H1 (cell line): ENCODE results near the gene HOXA11. TPM values are rescaled to one million over a fixed set of nuclear protein-coding genes. Genes with fewer than 3 reads are reported as not detected.

ENCODE experiments used
- CTCF ChIA-PET: fragments of 300-600 bp; sonication (Branson Sonifier 250); formaldehyde crosslinking; loops from one replicate; lab custom pipeline; 2021; ENCODE audit not compliant: partially characterized antibody; lab: Charles Lee
- POLR2A ChIA-PET: fragments of 300-600 bp; sonication (Branson Sonifier 250); formaldehyde crosslinking; loops from one replicate; lab custom pipeline; 2021; ENCODE audit warnings: inconsistent platforms; ENCODE audit not compliant: partially characterized antibody; lab: Charles Lee
- DNase-seq, 2 experiments: peaks; one replicate each; pipeline versions ENCODE4 v3.0.0 to v3.0.0-alpha.2; 2010 to 2022; ENCODE audit warnings: low spot score in 2 of 2, low read depth in 1 of 2, mixed read lengths in 1 of 2
- FAIRE-seq: peaks from 2 replicates; lab custom pipeline; 2011; peaks lifted over from hg19 to GRCh38; lab: Jason Lieb, UNC
- H2AFZ ChIP-seq: 2 replicates; pipeline ENCODE4 v1.8.1; 2012; ENCODE audit warnings: low read length, inconsistent platforms
- H2AK5ac ChIP-seq: 2 replicates; pipeline ENCODE4 v1.6.1; 2013; ENCODE audit warnings: low read depth, low read length
- H2BK120ac ChIP-seq: replicated peaks from 2 replicates; pipeline ENCODE3; 2013; ENCODE audit warnings: low read depth, low read length, inconsistent platforms
- H2BK12ac ChIP-seq: 2 replicates; pipeline ENCODE4 v1.6.1; 2013; ENCODE audit warnings: low read depth, low read length
- H2BK15ac ChIP-seq: 2 replicates; pipeline ENCODE4 v1.6.1; 2013; ENCODE audit warnings: low read length
- H2BK20ac ChIP-seq: 2 replicates; pipeline ENCODE4 v1.6.1; 2013; ENCODE audit warnings: low read length
- H2BK5ac ChIP-seq: 2 replicates; pipeline ENCODE4 v1.6.1; 2013; ENCODE audit warnings: low read depth, low read length
- H3K14ac ChIP-seq: 2 replicates; pipeline ENCODE4 v1.6.1; 2013; ENCODE audit warnings: inconsistent platforms; ENCODE audit not compliant: insufficient read length
- H3K18ac ChIP-seq: 2 replicates; pipeline ENCODE4 v1.6.1; 2013; ENCODE audit warnings: low read length; ENCODE audit errors: extremely low read depth
- H3K23ac ChIP-seq: 2 replicates; pipeline ENCODE4 v1.6.1; 2013; ENCODE audit warnings: inconsistent platforms; ENCODE audit not compliant: insufficient read length
- H3K23me2 ChIP-seq: 2 replicates; pipeline ENCODE4 v1.6.1; 2013; ENCODE audit warnings: low read depth, low read length
- H3K27ac ChIP-seq: 2 replicates; pipeline ENCODE4 v1.6.1; 2011; ENCODE audit warnings: low read depth, low read length, inconsistent platforms
- H3K27me3 ChIP-seq, 4 experiments: replicated peaks in 1 of 4; 1 replicate in 1 of 4; 2 replicates in 3 of 4; pipeline versions ENCODE4 v1.6.1 to v1.8.1; 2011 to 2013; ENCODE audit warnings: low read length in 3 of 4, mild to moderate bottlenecking in 3 of 4, inconsistent platforms in 2 of 4, mixed read lengths in 2 of 4, moderate library complexity in 1 of 4; ENCODE audit not compliant: control insufficient read depth in 3 of 4, insufficient read depth in 3 of 4; ENCODE audit errors: extremely low read depth in 1 of 4
- H3K36me3 ChIP-seq, 4 experiments: 2 replicates each; pipeline versions ENCODE4 v1.6.1 to v1.8.1; 2011 to 2013; ENCODE audit warnings: mild to moderate bottlenecking in 4 of 4, low read length in 3 of 4, moderate library complexity in 2 of 4, control low read depth in 1 of 4, inconsistent platforms in 1 of 4; ENCODE audit not compliant: insufficient read depth in 4 of 4, control insufficient read depth in 2 of 4
- H3K4ac ChIP-seq: replicated peaks from 2 replicates; pipeline ENCODE3; 2013; ENCODE audit warnings: low read length, low read depth, mixed read lengths, inconsistent platforms; ENCODE audit not compliant: insufficient read length
- H3K4me1 ChIP-seq, 4 experiments: replicated peaks in 1 of 4; 1 replicate in 1 of 4; 2 replicates in 3 of 4; pipeline versions ENCODE4 v1.6.1 to v1.8.1; 2011 to 2013; ENCODE audit warnings: low read length in 3 of 4, inconsistent platforms in 2 of 4, mixed read lengths in 1 of 4; ENCODE audit not compliant: insufficient read depth in 4 of 4, control insufficient read depth in 3 of 4
- H3K4me2 ChIP-seq, 2 experiments: 2 replicates each; pipeline versions ENCODE4 v1.6.1 to v1.8.1; 2011 to 2013; ENCODE audit warnings: low read depth in 2 of 2, low read length in 2 of 2, control low read depth in 1 of 2, inconsistent platforms in 1 of 2, mild to moderate bottlenecking in 1 of 2; ENCODE audit not compliant: insufficient read depth in 1 of 2
- H3K4me3 ChIP-seq, 4 experiments: fragments of 200-600, 300-600 bp in 1 of 4; sonication (generic), shearing (Covaris generic), sonication (Bioruptor Twin) in 1 of 4; 2 replicates each; pipeline versions ENCODE4 v1.5.1 to v1.8.1; 2011 to 2016; ENCODE audit warnings: low read length in 4 of 4, low read depth in 3 of 4, control low read depth in 2 of 4, inconsistent platforms in 2 of 4, mild to moderate bottlenecking in 2 of 4, mixed read lengths in 1 of 4, moderate library complexity in 1 of 4; ENCODE audit not compliant: insufficient read depth in 2 of 4; ENCODE audit errors: extremely low read depth in 1 of 4
- H3K56ac ChIP-seq: replicated peaks from 2 replicates; pipeline ENCODE3; 2013; ENCODE audit warnings: low read depth, mild to moderate bottlenecking, mixed read lengths, low read length, inconsistent platforms; ENCODE audit not compliant: insufficient read length
- H3K79me1 ChIP-seq: 2 replicates; pipeline ENCODE4 v1.6.1; 2013; ENCODE audit warnings: low read depth, low read length, control low read depth
- H3K79me2 ChIP-seq, 2 experiments: 2 replicates each; pipeline versions ENCODE4 v1.6.1 to v1.8.1; 2012 to 2013; ENCODE audit warnings: low read length in 2 of 2, mild to moderate bottlenecking in 2 of 2, inconsistent platforms in 1 of 2; ENCODE audit not compliant: insufficient read depth in 2 of 2, control insufficient read depth in 1 of 2
- H3K9ac ChIP-seq, 4 experiments: replicated peaks in 1 of 4; 1 replicate in 1 of 4; 2 replicates in 3 of 4; pipeline versions ENCODE4 v1.6.1 to v1.8.1; 2011 to 2013; ENCODE audit warnings: low read depth in 3 of 4, low read length in 3 of 4, control low read depth in 2 of 4, mild to moderate bottlenecking in 2 of 4, moderate library complexity in 2 of 4, inconsistent platforms in 1 of 4; ENCODE audit errors: extremely low read depth in 1 of 4
- H3K9me3 ChIP-seq, 2 experiments: 2 replicates each; pipeline versions ENCODE4 v1.6.1 to v1.8.1; 2012 to 2013; ENCODE audit warnings: mild to moderate bottlenecking in 2 of 2, moderate library complexity in 2 of 2, control low read depth in 1 of 2, inconsistent platforms in 1 of 2, low read depth in 1 of 2, low read length in 1 of 2, mixed read lengths in 1 of 2; ENCODE audit not compliant: insufficient read depth in 2 of 2
- H4K20me1 ChIP-seq, 2 experiments: replicated peaks in 1 of 2; 2 replicates each; pipeline versions ENCODE3 to v1.8.1; 2011 to 2013; ENCODE audit warnings: inconsistent platforms in 2 of 2, low read length in 2 of 2, mild to moderate bottlenecking in 1 of 2; ENCODE audit not compliant: insufficient read depth in 2 of 2, control insufficient read depth in 1 of 2
- H4K5ac ChIP-seq: 2 replicates; pipeline ENCODE4 v1.6.1; 2013; ENCODE audit warnings: low read length, low read depth, mixed read lengths, inconsistent platforms; ENCODE audit not compliant: insufficient read length
- H4K8ac ChIP-seq: 2 replicates; pipeline ENCODE4 v1.8.0; 2013; ENCODE audit warnings: mild to moderate bottlenecking, moderate library complexity, low read length, inconsistent platforms; ENCODE audit not compliant: insufficient read depth; ENCODE audit errors: extremely low read depth
- H4K91ac ChIP-seq: replicated peaks from 2 replicates; pipeline ENCODE3; 2013; ENCODE audit warnings: low read length, mixed read lengths, inconsistent platforms; ENCODE audit not compliant: insufficient read length
- BACH1 ChIP-seq: IDR thresholded peaks from 2 replicates; pipeline ENCODE4 v1.6.1; 2012; ENCODE audit warnings: low read length, improper control_type of control experiment
- CBX5 ChIP-seq: fragments of 300-800, 300-1000 bp; sonication (generic); IDR thresholded peaks from 2 replicates; pipeline ENCODE4 v1.7.1; 2016; ENCODE audit warnings: antibody characterized with exemption, low read length, low read depth
- CEBPB ChIP-seq: IDR thresholded peaks from 2 replicates; pipeline ENCODE4 v1.6.1; 2012; ENCODE audit warnings: low read depth, low read length
- CREB1 ChIP-seq: IDR thresholded peaks from 2 replicates; pipeline ENCODE4 v1.6.1; 2012; ENCODE audit warnings: inconsistent platforms
- EZH2 ChIP-seq: fragments of 200-600 bp; sonication (generic); IDR thresholded peaks from 2 replicates; pipeline ENCODE4 v1.7.1; 2012; ENCODE audit warnings: low read depth, mild to moderate bottlenecking, moderate library complexity, low read length, inconsistent platforms; ENCODE audit not compliant: severe bottlenecking
- KDM4A ChIP-seq: IDR thresholded peaks from one replicate; pipeline ENCODE4 v1.7.1; 2012; ENCODE audit warnings: low read depth, mild to moderate bottlenecking, moderate library complexity, low read length, inconsistent platforms; ENCODE audit not compliant: severe bottlenecking
- PHF8 ChIP-seq: fragments of 200-600 bp; sonication (generic); conservative IDR thresholded peaks from 2 replicates; pipeline ENCODE4 v1.7.1; 2012; ENCODE audit warnings: low read depth, mild to moderate bottlenecking, inconsistent platforms, low read length, moderate library complexity
- RNF2 ChIP-seq: fragments of 200-900, 300-1000 bp; sonication (generic); IDR thresholded peaks from 2 replicates; pipeline ENCODE4 v1.7.1; 2016; ENCODE audit warnings: borderline replicate concordance, low read depth, mild to moderate bottlenecking, antibody characterized with exemption, low read length; ENCODE audit not compliant: poor library complexity, severe bottlenecking; ENCODE audit errors: missing control alignments
- SP1 ChIP-seq: IDR thresholded peaks from 2 replicates; pipeline ENCODE4 v1.6.1; 2011; ENCODE audit warnings: low read depth, low read length
- SP4 ChIP-seq: IDR thresholded peaks from 2 replicates; pipeline ENCODE4 v1.6.1; 2012; ENCODE audit warnings: low read length, inconsistent platforms
- SUZ12 ChIP-seq: fragments of 200-600 bp; sonication (generic); IDR thresholded peaks from 2 replicates; pipeline ENCODE4 v1.6.1; 2012; ENCODE audit warnings: mild to moderate bottlenecking, inconsistent platforms, low read length, moderate library complexity, mixed read lengths
- TCF12 ChIP-seq: IDR thresholded peaks from 2 replicates; pipeline ENCODE4 v1.6.1; 2011; ENCODE audit warnings: low read depth, mild to moderate bottlenecking, low read length
- WGBS, 2 experiments: shearing (Covaris generic) in 1 of 2; methylation state at CpG; one replicate each; pipeline versions ENCODE4 v1.1.6 to v1.1.7; 2013 to 2015; ENCODE audit warnings: low lambda C conversion rate in 2 of 2, mixed read lengths in 2 of 2, inconsistent platforms in 1 of 2, low coverage in 1 of 2, missing lambda C conversion rate in 1 of 2; ENCODE audit not compliant: insufficient replicate concordance in 2 of 2, insufficient coverage in 1 of 2, insufficient read length in 1 of 2; ENCODE audit errors: extremely low coverage in 1 of 2, missing lambda C conversion rate in 1 of 2; 5-methylcytosine and 5-hydroxymethylcytosine counted together
- polyA plus RNA-seq, 7 experiments: library from polyadenylated mRNA; depleted of rRNA in 3 of 7; stranded (reverse) in 5 of 7; unstranded in 2 of 7; fragments of >200 nt in 5 of 7; fragments of 200-250 nt in 2 of 7; gene quantifications; 1 replicate in 5 of 7; 2 replicates in 1 of 7; 4 replicates in 1 of 7; pipeline versions ENCODE4 v1.2.1 to v1.2.3, GENCODE V29; 2011 to 2013; ENCODE audit warnings: missing spikeins in 2 of 7, mixed read lengths in 2 of 7
- total RNA-seq: library from RNA; stranded (reverse); fragmentation: NEBNext Ultra II Directional; extraction: Animal tissue kit (Norgen Biotek cat#: 25700); gene quantifications from 2 replicates; pipeline ENCODE4 v1.2.1, GENCODE V29; 2021

HOXA11 gene
- total and polyA plus RNA-seq, 2 of the 8 experiments (the other 6 are each of a cell fraction or from before 2014, with no cell fraction given), result not detected

- H3K27ac ChIP-seq, result no peak overlapping the region
- FAIRE-seq, result no peak
- no peak overlapping the region for H3K18ac ChIP-seq
- no peak overlapping the region for H3K23ac ChIP-seq
- peaks cover 40 to 51% of the 10 kb centered on the region in 2 experiments for H4K20me1 ChIP-seq
- H2BK12ac ChIP-seq, result no peak overlapping the region
- no peak overlapping the region for H2AFZ ChIP-seq
- no peaks in the 10 kb centered on the region for H3K23me2 ChIP-seq
- H3K4me2 ChIP-seq, result peak overlapping the region; percentile 33; a peak in 3 of 4 replicates
- no peak overlapping the region for H2BK20ac ChIP-seq
- H4K8ac ChIP-seq, result no peak overlapping the region
- H4K5ac ChIP-seq, result no peak overlapping the region
- no peak overlapping the region for H2BK120ac ChIP-seq
- H2BK5ac ChIP-seq, result no peak overlapping the region
- peaks cover 97 to 100% (median 99%) of the 10 kb centered on the region in 4 experiments for H3K27me3 ChIP-seq
- no peaks in the 10 kb centered on the region; a peak in 1 of 4 replicates for H3K9me3 ChIP-seq
- H3K9ac ChIP-seq, result no peak overlapping the region
- H3K4me1 ChIP-seq, result peaks cover 0 to 27% (median 16%) of the 10 kb centered on the region in 4 experiments; a peak in 6 of 7 replicates
- peak overlapping the region in 1 of 4 experiments; percentile 27; a peak in 2 of 8 replicates for H3K4me3 ChIP-seq
- CTCF ChIA-PET, result interaction anchor here (1.1 to 9.1 kb wide), 5 partner anchors 10 to 479 kb away, joined by 4 to 64 read pairs (median 6); partner anchors contain the start of genes HIBADH and HOXA10
- H3K56ac ChIP-seq, result no peak overlapping the region
- TF ChIP-seq CBX5 (no peak), TCF12 (no peak), SUZ12 (peak; percentile 75), KDM4A (no peak), EZH2 (peak; percentile 85), SP4 (no peak), RNF2 (peak; percentile 84), BACH1 (no peak), SP1 (no peak), PHF8 (no peak), CEBPB (no peak), CREB1 (peak; percentile 69)
- no peak overlapping the region for H3K4ac ChIP-seq
- H3K36me3 ChIP-seq, result peaks cover 0 to 5% (median 0%) of the 10 kb centered on the region in 4 experiments; a peak in 1 of 8 replicates
- H3K79me2 ChIP-seq, result no peaks in the 10 kb centered on the region
- no peak overlapping the region for H3K14ac ChIP-seq
- H2AK5ac ChIP-seq, result no peak overlapping the region
- DNase-seq, result peak in 1 of 2 experiments; percentile 57
- WGBS, 2 experiments, result 6% methylated on average over 67 of the region's 72 CpGs; no CpG with 5 or more reads in 1 of the 2 experiments
- no peaks in the 10 kb centered on the region for H3K79me1 ChIP-seq
- H4K91ac ChIP-seq, result no peak overlapping the region
- no peak overlapping the region for H2BK15ac ChIP-seq
- POLR2A ChIA-PET, result interaction anchor here (1.2 kb wide), 1 partner anchor 63 kb away, joined by 3 read pairs; no protein-coding TSS in a partner anchor
Measured at GRCh38 chr7:27184337-27185012, 557 bp downstream of the HOXA11 start.
